DMS 273 (cell line): ENCODE measurements around the gene OSCAR.

ENCODE experiments used
- DNase-seq: peaks from one replicate; lab custom pipeline; 2025; ENCODE audit not compliant: unreplicated experiment; lab: John Stamatoyannopoulos, UW

OSCAR gene

DNA sequence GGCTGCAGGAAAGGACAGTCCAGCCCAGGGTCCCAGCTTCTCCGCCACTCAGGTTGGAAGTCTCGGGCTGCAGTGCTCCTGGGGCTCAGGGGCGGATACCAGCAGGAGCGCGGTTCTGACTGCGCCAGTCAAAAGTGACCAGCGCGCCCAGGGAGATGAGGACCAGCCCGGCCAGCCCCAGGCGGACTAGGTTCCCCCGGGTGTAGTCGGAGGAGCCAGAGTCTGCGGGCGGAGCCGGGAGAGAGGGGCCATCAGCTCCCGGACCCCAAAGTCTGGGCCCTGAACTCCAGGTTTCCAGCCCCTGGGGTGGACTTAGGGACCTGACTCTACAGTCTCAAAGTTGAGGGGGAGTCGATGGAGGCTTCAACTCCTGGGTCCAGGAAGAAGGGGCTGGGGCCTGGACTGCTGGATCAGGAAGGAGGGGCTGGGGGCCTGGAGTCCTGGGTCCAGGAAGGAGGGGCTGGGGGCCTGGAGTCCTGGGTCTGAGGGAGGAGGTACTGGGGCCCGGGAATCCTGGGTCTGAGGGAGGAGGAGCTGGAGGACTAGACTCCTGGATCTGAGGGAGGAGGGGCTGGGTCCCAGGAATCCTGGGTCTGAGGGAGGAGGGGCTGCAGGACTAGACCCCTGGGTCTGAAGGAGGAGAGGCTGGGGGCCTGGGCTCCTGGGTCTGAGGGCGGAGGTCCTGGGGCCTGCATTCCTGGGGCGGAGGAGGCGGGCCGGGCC, 5.3 kb downstream of the OSCAR start:
- DNase-seq, result no peak

DNA sequence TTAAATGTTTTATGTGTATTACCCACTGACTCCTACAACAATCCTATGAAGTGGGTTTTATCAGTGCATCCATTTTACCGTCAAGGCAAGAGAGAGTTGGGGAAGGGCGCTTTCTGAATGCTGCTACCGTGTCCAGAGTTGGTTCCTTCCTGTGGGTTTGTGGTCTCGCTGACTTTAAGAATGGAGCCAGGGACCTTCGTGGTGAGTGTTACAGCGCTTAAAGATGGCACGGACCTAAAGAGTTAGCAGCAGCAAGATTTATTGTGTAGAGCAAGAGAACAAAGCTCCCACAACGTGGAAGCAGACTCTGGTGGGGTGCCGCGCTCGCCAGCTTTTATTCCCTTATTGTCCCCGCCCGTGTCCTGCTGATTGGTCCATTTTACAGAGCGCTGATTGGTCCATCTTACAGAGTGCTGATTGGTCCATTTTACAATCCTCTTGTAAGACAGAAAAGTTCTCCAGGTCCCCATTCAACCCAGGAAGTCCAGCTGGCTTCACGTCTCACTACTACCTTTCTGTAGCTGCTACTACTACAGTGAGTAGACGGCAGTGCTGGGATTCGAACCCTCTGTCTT, 6.1 kb downstream of the OSCAR start:
- no peak for DNase-seq

DNA sequence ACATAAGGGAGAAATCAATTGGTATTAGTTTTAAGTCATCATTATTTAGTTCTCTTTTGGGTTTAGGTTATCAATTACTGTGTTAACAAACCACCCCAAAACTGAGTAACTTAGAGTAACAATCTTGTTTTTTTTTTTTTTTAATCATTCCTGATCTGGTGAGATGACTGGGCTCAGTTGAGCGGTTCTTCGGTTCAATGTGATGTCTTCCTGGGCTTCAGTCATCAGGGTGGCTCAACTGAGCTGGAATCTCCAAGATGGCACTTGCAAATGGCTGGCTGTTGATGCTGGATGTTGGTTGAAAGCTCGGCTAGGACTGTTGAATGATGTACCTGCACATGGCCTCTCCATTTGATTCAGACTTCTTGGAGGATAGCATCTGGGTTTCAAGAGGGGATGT, 16.2 kb downstream of the OSCAR start:
- no peak for DNase-seq

GRCh38 chr19:54081032-54081431, 19.6 kb downstream of the OSCAR start, which contains the start of gene TARM1:
TSS of gene TARM1 (minus strand) at chr19:54081365. CDS start at chr19:54081340, 25 bp downstream.
- DNase-seq, result no peak

DNA sequence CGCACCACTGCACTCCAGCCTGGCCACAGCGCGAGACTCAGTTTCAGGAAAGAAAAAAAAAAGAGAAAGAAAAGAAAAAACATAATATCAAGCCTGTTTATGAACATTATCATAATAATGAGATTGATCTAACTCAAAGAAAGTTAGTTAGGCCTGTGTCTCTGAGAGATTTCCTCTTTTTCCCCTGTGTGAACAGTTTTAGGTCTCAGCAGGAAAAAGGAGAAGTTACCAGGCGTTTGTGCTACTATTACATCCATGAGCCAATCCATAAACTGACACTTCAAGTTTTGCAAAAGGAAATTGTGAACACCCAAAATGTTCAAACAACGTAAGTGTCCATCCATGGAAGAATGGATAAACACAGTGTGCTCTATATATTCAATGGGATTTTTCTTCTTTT, 23.3 kb downstream of the OSCAR start:
- no peak for DNase-seq

- no peak for DNase-seq
These were observed 25.8 kb downstream of the OSCAR start for GRCh38 chr19:54074851-54075250.

DNA sequence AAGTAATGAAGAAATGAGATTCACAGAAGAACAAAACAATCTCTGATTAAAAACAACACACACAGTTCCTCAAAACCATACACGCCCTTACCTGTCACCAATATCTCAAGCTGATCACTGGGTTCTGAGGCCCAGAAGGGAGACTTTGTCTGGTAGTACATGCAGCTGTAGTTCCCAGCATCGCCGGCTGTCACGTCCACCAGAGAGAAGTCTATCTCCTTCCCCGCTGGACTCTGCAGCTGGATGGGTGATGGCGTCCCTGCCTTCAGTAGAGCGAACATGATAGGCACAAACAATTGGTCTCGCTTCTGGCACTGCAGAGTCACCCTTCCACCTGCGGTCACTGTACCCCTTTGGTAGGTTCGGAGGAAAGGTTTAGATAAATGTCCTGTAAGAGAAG, 26.8 kb downstream of the OSCAR start:
- DNase-seq, result no peak

- DNase-seq, result no peak
These were observed 31.1 kb downstream of the OSCAR start for GRCh38 chr19:54069470-54069869.

- DNase-seq, result no peak
These were observed 37.1 kb downstream of the OSCAR start, which contains the start of gene VSTM1 for GRCh38 chr19:54063350-54064116. TSS of gene VSTM1 (minus strand) at chr19:54063897. CDS start at chr19:54063777, 120 bp downstream.

DNA sequence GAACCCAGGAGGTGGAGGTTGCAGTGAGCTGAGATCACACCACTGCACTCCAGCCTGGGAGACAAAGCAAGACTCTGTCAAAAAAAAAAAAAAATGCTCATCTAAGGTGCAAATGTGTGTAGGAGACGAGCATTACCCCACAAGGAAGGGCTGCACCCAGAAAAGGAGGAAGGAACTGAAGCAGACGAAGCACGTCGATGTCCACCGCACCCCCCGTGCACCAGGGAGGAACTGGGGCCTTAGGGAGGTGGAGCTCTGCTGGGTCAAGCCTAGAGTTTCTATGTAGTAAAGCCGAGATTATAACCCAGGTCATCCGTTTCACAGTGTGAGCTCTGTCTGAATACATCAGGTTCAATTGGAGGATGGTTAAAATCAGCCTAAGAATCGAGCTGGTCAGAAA, 38.0 kb downstream of the OSCAR start:
- DNase-seq, result no peak

DNA sequence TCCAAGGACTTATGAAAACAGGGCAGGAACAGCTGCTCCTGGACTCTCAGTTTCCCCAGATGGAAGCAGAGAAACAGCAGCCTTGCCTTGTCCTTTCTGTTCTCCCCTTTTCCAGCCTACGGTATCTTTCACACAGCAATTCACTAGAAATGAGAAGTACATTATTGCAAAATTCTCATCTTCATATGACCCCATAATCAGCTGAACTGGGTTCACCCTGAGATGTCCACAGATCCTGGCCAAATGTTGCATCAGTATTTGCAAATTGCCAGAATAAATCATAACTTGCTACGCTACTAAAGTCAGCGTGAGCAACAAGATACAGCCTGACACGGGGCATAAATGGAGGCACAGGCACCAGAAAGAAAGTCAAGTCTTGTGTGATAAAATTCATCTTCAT, 53.0 kb downstream of the OSCAR start:
- no peak for DNase-seq

GRCh38 chr19:54045771-54046170, 54.8 kb downstream of the OSCAR start:
- no peak for DNase-seq
